Testis (tissue), 3 donors: ENCODE data around the gene CPTP. TPM values are rescaled to one million over a fixed set of nuclear protein-coding genes. Genes with fewer than 3 reads are reported as not detected.

Source experiments
- DNase-seq: peaks from one replicate; pipeline ENCODE4 v3.0.0-alpha.2; 2019
- H3K27ac ChIP-seq, 2 donors: fragments of 200-600 bp; sonication (generic); one replicate each; pipeline ENCODE4 v1.5.1; 2019
- H3K27me3 ChIP-seq: fragments of 200-600 bp; sonication (generic); one replicate; pipeline ENCODE4 v1.5.1; 2019
- H3K36me3 ChIP-seq: fragments of 200-600 bp; sonication (generic); one replicate; pipeline ENCODE4 v1.5.1; 2017; ENCODE audit warnings: low read depth; ENCODE audit errors: missing control alignments
- H3K4me1 ChIP-seq: fragments of 200-600 bp; sonication (generic); one replicate; pipeline ENCODE4 v1.5.1; 2019
- H3K4me3 ChIP-seq, 2 donors: fragments of 200-600 bp; sonication (generic); one replicate each; pipeline ENCODE4 v1.5.1; 2017 to 2019
- H3K9me3 ChIP-seq: fragments of 200-600 bp; sonication (generic); one replicate; pipeline ENCODE4 v1.5.1; 2017
- CTCF ChIP-seq, 3 experiments: fragments of 450-650 bp in 2 of 3; fragments of 200-600 bp in 1 of 3; sonication (generic) in 1 of 3; IDR thresholded peaks; one replicate each; pipeline ENCODE4 v1.5.1; 2016 to 2019; ENCODE audit warnings: antibody characterized with exemption in 3 of 3, mild to moderate bottlenecking in 2 of 3, moderate library complexity in 1 of 3
- POLR2A ChIP-seq: fragments of 450-650 bp; IDR thresholded peaks from one replicate; pipeline ENCODE4 v1.6.1; 2017; ENCODE audit warnings: antibody characterized with exemption, mild to moderate bottlenecking, moderate library complexity
- WGBS, 2 donors: methylation state at CpG; one replicate each; pipeline ENCODE4 v1.1.5; 2018; 5-methylcytosine and 5-hydroxymethylcytosine counted together
- intact Hi-C: fragments of 100-400 bp; cut with DNase I; formaldehyde crosslinking; loops from one replicate; pipeline ENCODE4 v1.15.1; 2023; ENCODE audit warnings: low total_unique reads
- polyA plus RNA-seq: library from polyadenylated mRNA; stranded (reverse); fragments of 350-450 nt; fragmentation: Illumina TruSeq; extraction: RNeasy Lipid Tissue Mini Kit (QIAGEN cat#74804); gene quantifications from one replicate; pipeline ENCODE4 v1.2.3, GENCODE V29; 2014; ENCODE audit warnings: low read depth, low replicate concordance; ENCODE audit not compliant: insufficient read depth
- total RNA-seq, 2 donors: library from RNA; depleted of rRNA; stranded (reverse); fragments of >200 nt; gene quantifications; one replicate each; pipeline ENCODE4 v1.2.3, GENCODE V29; 2016

CPTP gene
- total and polyA plus RNA-seq, 3 donors from 2014 or later = 64.4 to 129 (median 82.3) TPM

- Histone ChIP-seq H3K4me3 (no peak overlapping the region), H3K27me3 (no peaks in the 10 kb centered on the region), H3K4me1 (peaks cover 35% of the 10 kb centered on the region), H3K27ac (no peak overlapping the region), H3K36me3 (no peaks in the 10 kb centered on the region), H3K9me3 (no peaks in the 10 kb centered on the region)
- 79 to 95% methylated on average over 10 of the region's 10 CpGs for WGBS, 2 donors
- no peak for DNase-seq
- TF ChIP-seq CTCF (IDR thresholded peaks at IDR 0.05) (no peak), POLR2A (no peak)
- intact Hi-C loops = no loop called here
Observed at GRCh38 chr1:1346501-1346890, 21.9 kb downstream of the CPTP start.

GRCh38 chr1:1347026-1347595 is 22.5 kb downstream of the CPTP start:
- 63 to 68% methylated on average over 5 to 10 of the region's 10 CpGs for WGBS, 2 donors
- no peak overlapping the region for H3K4me3 ChIP-seq

GRCh38 chr1:1347663-1348419 is 23.2 kb downstream of the CPTP start:
- peak; percentile 71 for DNase-seq
- peaks cover 48% of the 10 kb centered on the region for H3K4me1 ChIP-seq
- H3K27me3 ChIP-seq = no peaks in the 10 kb centered on the region
- H3K36me3 ChIP-seq = no peaks in the 10 kb centered on the region
- intact Hi-C loops = no loop called here
- no peak for TF ChIP-seq POLR2A
- no peak for TF ChIP-seq CTCF (IDR thresholded peaks at IDR 0.05)
- H3K27ac ChIP-seq = peak overlapping the region; percentile 35 to 65
- peak overlapping the region; percentile 67 to 70 for H3K4me3 ChIP-seq
- no peaks in the 10 kb centered on the region for H3K9me3 ChIP-seq
- WGBS, 2 donors = 23 to 34% methylated on average over 17 to 26 of the region's 26 CpGs

More at GRCh38 chr1:1347026-1347595, 22.5 kb downstream of the CPTP start:
- intact Hi-C loops = no loop called here
- no peak for TF ChIP-seq POLR2A
- TF ChIP-seq CTCF (IDR thresholded peaks at IDR 0.05) = no peak
- H3K27ac ChIP-seq = peak overlapping the region in 1 of 2 donors; percentile 65
- H3K9me3 ChIP-seq = no peaks in the 10 kb centered on the region
- H3K27me3 ChIP-seq = no peaks in the 10 kb centered on the region
- DNase-seq = no peak
- H3K4me1 ChIP-seq = peaks cover 42% of the 10 kb centered on the region
- H3K36me3 ChIP-seq = no peaks in the 10 kb centered on the region

GRCh38 chr1:1348420-1349255 is 24.0 kb downstream of the CPTP start:
- H3K27ac ChIP-seq = peak overlapping the region; percentile 35 to 65
- H3K9me3 ChIP-seq = no peaks in the 10 kb centered on the region
- intact Hi-C loops = no loop called here
- WGBS, 2 donors = 1% methylated on average over 20 to 30 of the region's 109 CpGs
- TF ChIP-seq POLR2A (no peak), CTCF (IDR thresholded peaks at IDR 0.05) (no peak)
- no peaks in the 10 kb centered on the region for H3K36me3 ChIP-seq
- peak overlapping the region; percentile 67 to 70 for H3K4me3 ChIP-seq
- H3K4me1 ChIP-seq = peaks cover 56% of the 10 kb centered on the region
- DNase-seq = no peak
- H3K27me3 ChIP-seq = no peaks in the 10 kb centered on the region
